Stimulated activated effector memory CD8-positive, alpha-beta T cell treated with anti-CD3 and anti-CD28 coated beads, Interleukin-12 subunit alpha, Interleukin-12 subunit beta, amount 100 ng/mL, for 72 hours (primary cell): ENCODE measurements around the gene ZFYVE28.

Experiments
- ATAC-seq: fragments of 150-1000 bp; cut with Tn5 transposase; 2 replicates; pipeline ENCODE4 v1.10.0; 2021
- DNase-seq, 2 donors: peaks; one replicate each; pipeline ENCODE4 v3.0.0; 2021 to 2022; ENCODE audit warnings: low spot score in 2 of 2
- H3K27ac Mint-ChIP-seq: one replicate; pipeline ENCODE4 v1.8.0; 2022; ENCODE audit warnings: mild to moderate bottlenecking, mixed read lengths
- H3K36me3 Mint-ChIP-seq: one replicate; pipeline ENCODE4 v1.8.0; 2022; ENCODE audit warnings: mild to moderate bottlenecking, mixed read lengths
- H3K4me1 Mint-ChIP-seq: one replicate; pipeline ENCODE4 v1.8.0; 2022; ENCODE audit warnings: mixed read lengths
- H3K4me3 Mint-ChIP-seq: one replicate; pipeline ENCODE4 v1.8.0; 2022; ENCODE audit warnings: mild to moderate bottlenecking, mixed read lengths
- H3K9me3 Mint-ChIP-seq: one replicate; pipeline ENCODE4 v1.8.0; 2022; ENCODE audit warnings: mixed read lengths

ZFYVE28 gene

GRCh38 chr4:2290974-2291704, 127.3 kb downstream of the ZFYVE28 start:
- peak; percentile 28 to 73 for DNase-seq
- peak overlapping the region; percentile 61 for H3K4me3 Mint-ChIP-seq
- H3K36me3 Mint-ChIP-seq: peaks cover 6% of the 10 kb centered on the region
- peak overlapping the region; percentile 87 for H3K27ac Mint-ChIP-seq
- peaks cover 29% of the 10 kb centered on the region for H3K4me1 Mint-ChIP-seq
- H3K9me3 Mint-ChIP-seq: no peaks in the 10 kb centered on the region
- ATAC-seq: peak; percentile 88

GRCh38 chr4:2290488-2290887, 128.0 kb downstream of the ZFYVE28 start:
- peak overlapping the region; percentile 61 for H3K4me3 Mint-ChIP-seq
- H3K9me3 Mint-ChIP-seq: no peaks in the 10 kb centered on the region
- DNase-seq (no peak), ATAC-seq (no peak)
- H3K4me1 Mint-ChIP-seq: peaks cover 24% of the 10 kb centered on the region
- peaks cover 6% of the 10 kb centered on the region for H3K36me3 Mint-ChIP-seq
- peak overlapping the region; percentile 87 for H3K27ac Mint-ChIP-seq

GRCh38 chr4:2289955-2290333, 128.5 kb downstream of the ZFYVE28 start:
- H3K36me3 Mint-ChIP-seq: peaks cover 6% of the 10 kb centered on the region
- H3K4me3 Mint-ChIP-seq: no peak overlapping the region
- ATAC-seq: no peak
- no peaks in the 10 kb centered on the region for H3K9me3 Mint-ChIP-seq
- peaks cover 21% of the 10 kb centered on the region for H3K4me1 Mint-ChIP-seq
- H3K27ac Mint-ChIP-seq: peak overlapping the region; percentile 58
- DNase-seq: no peak

- ATAC-seq (no peak), DNase-seq (no peak)
- H3K9me3 Mint-ChIP-seq: no peaks in the 10 kb centered on the region
- H3K36me3 Mint-ChIP-seq: peaks cover 6% of the 10 kb centered on the region
- peaks cover 21% of the 10 kb centered on the region for H3K4me1 Mint-ChIP-seq
- peak overlapping the region; percentile 58 for H3K27ac Mint-ChIP-seq
- H3K4me3 Mint-ChIP-seq: no peak overlapping the region
Measured at GRCh38 chr4:2289311-2289954, 129.0 kb downstream of the ZFYVE28 start.

GRCh38 chr4:2288051-2288541, 130.3 kb downstream of the ZFYVE28 start:
- no peak for DNase-seq
- H3K4me1 Mint-ChIP-seq: peaks cover 32% of the 10 kb centered on the region
- ATAC-seq: no peak
- H3K4me3 Mint-ChIP-seq: no peak overlapping the region
- H3K27ac Mint-ChIP-seq: no peak overlapping the region
- peaks cover 6% of the 10 kb centered on the region for H3K36me3 Mint-ChIP-seq
- no peaks in the 10 kb centered on the region for H3K9me3 Mint-ChIP-seq

GRCh38 chr4:2287594-2287915, 130.9 kb downstream of the ZFYVE28 start:
- Mint-ChIP-seq H3K36me3 (peaks cover 12% of the 10 kb centered on the region), H3K9me3 (no peaks in the 10 kb centered on the region), H3K4me3 (no peak overlapping the region), H3K27ac (no peak overlapping the region), H3K4me1 (peaks cover 38% of the 10 kb centered on the region)
- DNase-seq: no peak
- no peak for ATAC-seq

- no peak for DNase-seq
- Mint-ChIP-seq H3K27ac (no peak overlapping the region), H3K36me3 (peaks cover 13% of the 10 kb centered on the region), H3K4me3 (no peak overlapping the region), H3K4me1 (peaks cover 43% of the 10 kb centered on the region), H3K9me3 (no peaks in the 10 kb centered on the region)
- ATAC-seq: no peak
Measured at GRCh38 chr4:2286904-2287593, 131.4 kb downstream of the ZFYVE28 start.

GRCh38 chr4:2285613-2286381, 132.6 kb downstream of the ZFYVE28 start:
- H3K27ac Mint-ChIP-seq: no peak overlapping the region
- no peak for ATAC-seq

GRCh38 chr4:2284934-2285612, 133.4 kb downstream of the ZFYVE28 start:
- no peak overlapping the region for H3K27ac Mint-ChIP-seq

More at GRCh38 chr4:2285613-2286381, 132.6 kb downstream of the ZFYVE28 start:
- peaks cover 16% of the 10 kb centered on the region for H3K36me3 Mint-ChIP-seq
- no peaks in the 10 kb centered on the region for H3K9me3 Mint-ChIP-seq
- H3K4me1 Mint-ChIP-seq: peaks cover 46% of the 10 kb centered on the region
- DNase-seq: no peak
- no peak overlapping the region for H3K4me3 Mint-ChIP-seq

GRCh38 chr4:2284161-2284933, 134.1 kb downstream of the ZFYVE28 start:
- no peak overlapping the region for H3K27ac Mint-ChIP-seq
- no peaks in the 10 kb centered on the region for H3K9me3 Mint-ChIP-seq
- ATAC-seq (no peak), DNase-seq (no peak)
- peaks cover 42% of the 10 kb centered on the region for H3K4me1 Mint-ChIP-seq
- H3K36me3 Mint-ChIP-seq: peaks cover 13% of the 10 kb centered on the region
- H3K4me3 Mint-ChIP-seq: no peak overlapping the region

More at GRCh38 chr4:2284934-2285612, 133.4 kb downstream of the ZFYVE28 start:
- Mint-ChIP-seq H3K4me1 (peaks cover 43% of the 10 kb centered on the region), H3K9me3 (no peaks in the 10 kb centered on the region), H3K36me3 (peaks cover 13% of the 10 kb centered on the region), H3K4me3 (no peak overlapping the region)
- ATAC-seq (no peak), DNase-seq (no peak)

- H3K27ac Mint-ChIP-seq: peak overlapping the region; percentile 91
- no peak for ATAC-seq
- H3K4me3 Mint-ChIP-seq: no peak overlapping the region
- H3K9me3 Mint-ChIP-seq: no peaks in the 10 kb centered on the region
- DNase-seq: no peak
- H3K36me3 Mint-ChIP-seq: peaks cover 13% of the 10 kb centered on the region
- H3K4me1 Mint-ChIP-seq: peaks cover 42% of the 10 kb centered on the region
Measured at GRCh38 chr4:2283199-2283711, 135.2 kb downstream of the ZFYVE28 start.

- Mint-ChIP-seq H3K9me3 (no peaks in the 10 kb centered on the region), H3K27ac (peak overlapping the region; percentile 91), H3K4me1 (peaks cover 42% of the 10 kb centered on the region), H3K4me3 (peak overlapping the region; percentile 45), H3K36me3 (peaks cover 13% of the 10 kb centered on the region)
- DNase-seq: peak; percentile 35 to 78
- peak; percentile 96 for ATAC-seq
Measured at GRCh38 chr4:2281575-2282343, 136.7 kb downstream of the ZFYVE28 start.

- peaks cover 42% of the 10 kb centered on the region for H3K4me1 Mint-ChIP-seq
- DNase-seq: no peak
- ATAC-seq: no peak
- no peaks in the 10 kb centered on the region for H3K9me3 Mint-ChIP-seq
- H3K27ac Mint-ChIP-seq: peak overlapping the region; percentile 91
- H3K4me3 Mint-ChIP-seq: peak overlapping the region; percentile 45
- peaks cover 13% of the 10 kb centered on the region for H3K36me3 Mint-ChIP-seq
Measured at GRCh38 chr4:2280531-2281300, 137.7 kb downstream of the ZFYVE28 start.
